Middle frontal gyrus (tissue), 1 donor: ENCODE data around the gene PRR11.
A peak's percentile ranks its signal among the peaks of the same experiment; 100 is the strongest.
"Not testable (repeated sequence)": the region's sequence is repeated elsewhere in the genome, so short reads cannot be mapped to it uniquely, and the experiment has no call there.

Experiments
- DNase-seq: peaks from one replicate; pipeline ENCODE4 v3.0.0-alpha.2; 2015; ENCODE audit warnings: low spot score; ENCODE audit errors: extremely low spot score

The PRR11 gene

DNA sequence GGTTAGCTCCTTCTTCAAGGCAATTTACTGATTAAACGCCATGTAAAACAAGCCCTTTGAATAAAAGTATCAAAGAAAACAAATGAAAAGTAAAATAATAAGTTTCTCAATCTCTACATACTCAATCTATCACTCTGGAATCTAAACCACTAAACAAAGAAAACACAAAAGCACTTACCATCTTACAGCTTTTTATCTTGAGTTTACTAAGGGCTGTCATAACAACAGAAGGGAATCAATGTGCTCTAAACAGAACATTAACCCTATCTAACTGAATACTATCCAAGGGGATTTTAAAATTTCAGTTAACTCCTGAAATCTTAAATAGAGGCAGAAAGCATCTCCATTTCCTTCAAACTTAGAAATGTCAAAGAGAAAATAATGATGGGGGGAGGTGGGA lies 4.0 kb upstream of the PRR11 start:
- no peak for DNase-seq

- DNase-seq, result no peak
These were observed 2.6 kb upstream of the PRR11 start for GRCh38 chr17:59152925-59153324.

DNA sequence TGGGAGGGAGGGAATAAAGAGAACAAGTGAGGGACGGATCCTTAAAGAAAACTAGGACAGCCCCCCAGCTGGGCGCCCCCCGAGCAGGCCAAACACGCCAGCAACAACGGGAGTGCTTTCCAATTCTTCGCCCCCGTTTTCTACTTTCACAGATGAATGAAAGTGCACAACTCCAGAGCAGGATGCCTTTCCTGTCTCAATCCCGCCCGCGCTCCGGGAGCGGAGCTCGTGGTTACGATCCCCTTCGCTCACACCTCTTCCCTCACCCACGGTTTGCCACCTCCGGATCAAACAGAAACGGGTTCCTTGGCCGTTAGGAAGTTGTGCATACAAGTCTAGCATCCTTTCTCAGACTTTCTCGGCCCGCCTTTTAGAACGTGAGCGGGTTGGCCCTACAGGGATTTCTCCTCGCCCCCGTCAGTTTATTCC lies 1.2 kb upstream of the PRR11 start:
- no peak for DNase-seq

GRCh38 chr17:59154721-59155438 lies 666 bp upstream of the PRR11 start, which contains the start of gene SKA2:
SKA2 (minus strand) TSS chr17:59155186; CDS start chr17:59155163, 23 bp downstream.
- no peak for DNase-seq

- no peak for DNase-seq
These were observed 4.8 kb downstream of the PRR11 start for GRCh38 chr17:59160157-59161025.

DNA sequence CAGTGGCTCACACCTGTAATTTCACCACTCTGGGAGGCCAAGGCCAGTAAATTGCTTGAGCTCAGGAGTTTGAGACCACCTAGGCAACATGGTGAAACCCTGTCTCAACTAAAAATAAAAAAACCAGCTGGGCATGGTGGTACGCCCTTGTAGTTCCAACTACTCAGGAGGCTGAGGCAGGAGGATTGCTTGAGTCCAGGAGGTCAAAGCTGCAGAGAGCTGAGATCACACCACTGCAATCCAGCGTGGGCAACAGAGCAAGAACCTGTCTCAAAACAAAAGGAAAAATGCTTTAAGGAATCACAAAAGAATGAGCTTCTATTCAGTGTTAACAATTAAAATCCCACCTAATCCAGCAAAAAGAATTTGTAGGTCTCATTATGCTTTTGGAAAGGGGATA lies 5.9 kb downstream of the PRR11 start:
- DNase-seq, result no peak

GRCh38 chr17:59165933-59166342 lies 10.4 kb downstream of the PRR11 start:
- DNase-seq, result peak; percentile 24

DNA sequence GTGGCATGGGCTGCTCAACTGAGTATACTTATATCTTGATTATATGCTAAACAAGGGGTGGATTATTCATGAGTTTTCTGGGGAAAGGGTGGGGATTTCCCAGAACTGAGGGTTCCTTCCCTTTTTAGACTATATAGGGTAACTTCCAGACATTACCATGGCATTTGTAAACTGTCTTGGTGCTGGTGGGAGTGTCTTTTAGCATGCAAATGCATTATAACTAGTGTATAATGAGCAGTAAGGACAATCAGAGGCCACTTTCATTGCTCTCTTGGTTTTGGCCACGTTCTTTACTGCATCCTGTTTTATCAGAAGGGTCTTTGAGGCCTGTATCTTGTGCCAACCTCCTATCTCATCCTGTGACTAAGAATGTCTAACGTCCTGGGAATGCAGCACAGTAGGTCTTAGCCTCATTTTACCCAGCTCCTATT lies 12.0 kb downstream of the PRR11 start:
- no peak for DNase-seq

- DNase-seq, result no peak
These were observed 17.0 kb downstream of the PRR11 start for GRCh38 chr17:59172436-59173004.

DNA sequence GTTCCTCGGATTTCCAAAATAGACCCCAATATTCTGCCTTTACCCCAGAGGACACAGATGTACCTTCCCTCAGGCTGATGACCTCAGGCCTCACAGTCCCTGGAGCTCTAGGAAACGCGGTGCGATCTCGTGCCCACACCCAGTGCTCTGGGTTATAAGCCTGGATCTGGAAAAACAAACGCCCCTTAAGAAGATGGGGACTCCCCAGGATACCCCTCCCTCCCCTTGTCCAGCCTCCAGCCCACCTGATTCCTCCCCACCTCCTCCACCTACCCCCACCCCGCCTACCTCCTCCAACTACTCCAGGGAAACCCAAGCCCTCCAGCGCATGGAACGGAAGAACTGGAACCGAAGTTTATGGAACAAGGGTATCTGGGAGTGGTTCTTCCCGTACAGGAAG lies 19.1 kb downstream of the PRR11 start:
- no peak for DNase-seq

DNA sequence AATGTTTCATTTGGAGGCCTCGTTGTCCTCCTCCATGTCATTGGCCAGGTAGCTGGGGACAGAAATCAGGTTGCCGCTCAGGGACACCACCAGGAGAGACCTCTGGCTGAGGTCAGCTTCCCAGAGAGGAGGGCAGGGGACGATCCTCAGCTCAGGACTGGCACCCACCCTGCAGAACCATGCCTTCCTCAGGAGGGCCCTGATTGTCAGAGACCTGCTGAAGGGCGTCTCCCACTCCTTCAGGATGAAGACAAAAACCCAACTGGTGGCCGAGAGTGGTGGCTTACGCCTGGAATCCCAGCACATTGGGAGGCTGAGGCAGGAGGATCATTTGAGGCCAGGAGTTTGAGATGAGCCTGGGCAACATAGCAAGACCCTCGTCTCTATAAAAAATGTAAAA lies 19.5 kb downstream of the PRR11 start:
- no peak for DNase-seq

DNA sequence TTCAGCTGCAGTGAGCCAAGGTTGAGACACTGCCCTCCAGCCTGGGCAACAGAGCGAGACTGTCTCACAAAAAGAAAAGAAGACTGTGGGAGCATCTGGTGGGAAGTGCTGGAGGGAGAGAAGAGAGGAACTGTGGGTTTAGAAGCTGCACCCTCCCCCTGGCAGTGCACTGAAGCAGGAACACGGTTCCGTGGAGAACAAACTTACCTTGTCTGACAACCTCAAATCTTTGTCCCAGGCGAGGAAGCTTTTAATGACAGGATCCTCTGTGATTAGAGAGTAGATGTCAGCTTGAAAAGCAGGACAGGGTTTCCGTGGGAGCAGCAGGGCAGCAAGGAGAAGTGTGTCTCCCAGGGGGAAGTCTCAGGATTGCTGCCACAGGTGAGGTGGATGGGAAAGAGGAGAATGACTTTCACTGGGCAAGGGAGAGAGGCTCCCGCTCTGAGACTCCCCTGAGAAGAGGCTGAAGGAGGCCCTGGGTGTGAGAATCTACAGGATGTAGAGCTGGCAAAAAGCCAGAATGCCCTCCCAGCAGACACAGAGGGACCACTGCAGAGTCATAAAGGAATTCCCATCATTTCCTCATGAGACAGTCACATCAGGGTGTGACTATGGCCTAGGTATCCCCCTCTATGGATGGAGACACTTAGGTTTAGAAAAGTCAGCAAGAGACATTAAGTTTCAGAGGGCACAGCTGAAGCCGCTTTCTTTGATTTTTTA lies 22.9 kb downstream of the PRR11 start:
- DNase-seq, result no peak

GRCh38 chr17:59179601-59180000 lies 24.1 kb downstream of the PRR11 start:
- DNase-seq, result not testable (repeated sequence)

- DNase-seq, result no peak
These were observed 25.1 kb downstream of the PRR11 start for GRCh38 chr17:59180626-59181025.

GRCh38 chr17:59181481-59181880 lies 25.9 kb downstream of the PRR11 start:
- no peak for DNase-seq

DNA sequence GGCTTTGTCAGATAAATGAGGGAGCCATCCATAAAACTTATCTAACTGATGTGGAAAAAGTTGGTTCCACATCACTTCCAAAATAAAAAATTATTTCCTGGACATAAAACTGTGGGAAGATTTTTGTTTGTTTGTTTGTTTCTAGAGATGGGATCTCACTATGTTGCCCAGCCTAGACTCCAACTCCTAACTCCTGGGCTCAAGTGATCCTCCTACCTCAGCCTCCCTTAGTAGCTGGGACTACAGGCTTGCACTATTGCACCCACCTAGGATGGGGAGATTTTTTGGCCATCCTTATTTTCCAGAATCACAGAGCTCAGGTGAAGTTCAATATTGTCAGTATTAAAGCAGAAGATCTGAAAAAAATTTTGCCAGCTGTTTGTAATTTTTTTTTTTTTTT lies 30.5 kb downstream of the PRR11 start:
- no peak for DNase-seq

- DNase-seq, result no peak
These were observed 31.3 kb downstream of the PRR11 start for GRCh38 chr17:59186850-59187249.

DNA sequence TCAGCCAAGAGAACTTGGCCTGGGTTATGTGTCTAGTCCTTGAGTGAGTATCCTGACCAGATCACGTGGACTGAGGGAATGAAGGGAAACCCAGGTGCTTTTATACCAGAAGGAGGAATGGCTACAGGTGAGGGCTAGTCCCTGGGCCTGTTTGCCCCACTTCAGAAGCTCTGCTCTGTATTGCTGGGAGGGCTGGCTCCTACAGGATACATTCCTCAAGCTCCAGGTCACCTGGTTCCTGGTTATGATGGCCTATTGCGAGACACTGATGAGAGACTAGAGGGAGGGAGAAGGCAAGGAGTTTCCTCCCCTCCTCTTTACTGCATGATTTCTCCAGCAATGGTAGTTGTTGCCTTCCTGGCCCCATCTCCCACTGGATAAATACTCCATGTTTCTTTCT lies 35.3 kb downstream of the PRR11 start:
- DNase-seq, result no peak

- no peak for DNase-seq
These were observed 37.9 kb downstream of the PRR11 start for GRCh38 chr17:59193336-59193862.

GRCh38 chr17:59199398-59199797 lies 43.9 kb downstream of the PRR11 start:
- no peak for DNase-seq

GRCh38 chr17:59202320-59202719 lies 46.8 kb downstream of the PRR11 start:
- no peak for DNase-seq
